Measurements from ENCODE around the gene GPR158.

- no peak for TF ChIP-seq CTCF (IDR thresholded peaks at IDR 0.05; ENCODE audit: insufficient read depth, low read length, poor library complexity, severe bottlenecking)
- no peak for TF ChIP-seq EZH2phosphoT487 (conservative IDR thresholded peaks at IDR 0.05; ENCODE audit: low read length)
These were observed 442.2 kb downstream of the GPR158 start for GRCh38 chr10:25616903-25617592.
